HG03135 (cell line): ENCODE measurements around the gene RNF224.

Experiments used
- ATAC-seq: cut with Tn5 transposase; IDR thresholded peaks from one replicate; pipeline ENCODE4 v1.9.1; 2021; ENCODE audit warnings: mild to moderate bottlenecking, moderate library complexity; ENCODE audit not compliant: unreplicated experiment

RNF224 gene

GRCh38 chr9:137213160-137214060, 13.9 kb upstream of the RNF224 start:
- ATAC-seq, result no peak

DNA sequence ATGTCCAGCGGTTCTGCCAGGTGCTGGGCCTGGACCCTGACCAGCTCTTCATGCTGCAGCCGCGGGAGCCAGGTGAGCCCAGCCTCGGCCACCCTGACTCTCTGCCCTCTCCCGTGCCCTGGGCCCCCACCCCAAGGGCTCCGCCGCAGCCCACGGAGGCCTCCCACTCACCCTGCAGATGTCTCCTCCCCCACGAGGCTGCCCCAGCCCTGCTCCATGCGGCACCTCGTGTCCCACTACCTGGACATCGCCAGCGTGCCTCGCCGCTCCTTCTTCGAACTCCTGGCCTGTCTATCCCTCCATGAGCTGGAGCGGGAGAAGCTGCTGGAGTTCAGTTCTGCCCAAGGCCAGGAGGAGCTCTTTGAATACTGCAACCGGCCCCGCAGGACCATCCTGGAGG, 12.7 kb upstream of the RNF224 start:
- no peak for ATAC-seq

DNA sequence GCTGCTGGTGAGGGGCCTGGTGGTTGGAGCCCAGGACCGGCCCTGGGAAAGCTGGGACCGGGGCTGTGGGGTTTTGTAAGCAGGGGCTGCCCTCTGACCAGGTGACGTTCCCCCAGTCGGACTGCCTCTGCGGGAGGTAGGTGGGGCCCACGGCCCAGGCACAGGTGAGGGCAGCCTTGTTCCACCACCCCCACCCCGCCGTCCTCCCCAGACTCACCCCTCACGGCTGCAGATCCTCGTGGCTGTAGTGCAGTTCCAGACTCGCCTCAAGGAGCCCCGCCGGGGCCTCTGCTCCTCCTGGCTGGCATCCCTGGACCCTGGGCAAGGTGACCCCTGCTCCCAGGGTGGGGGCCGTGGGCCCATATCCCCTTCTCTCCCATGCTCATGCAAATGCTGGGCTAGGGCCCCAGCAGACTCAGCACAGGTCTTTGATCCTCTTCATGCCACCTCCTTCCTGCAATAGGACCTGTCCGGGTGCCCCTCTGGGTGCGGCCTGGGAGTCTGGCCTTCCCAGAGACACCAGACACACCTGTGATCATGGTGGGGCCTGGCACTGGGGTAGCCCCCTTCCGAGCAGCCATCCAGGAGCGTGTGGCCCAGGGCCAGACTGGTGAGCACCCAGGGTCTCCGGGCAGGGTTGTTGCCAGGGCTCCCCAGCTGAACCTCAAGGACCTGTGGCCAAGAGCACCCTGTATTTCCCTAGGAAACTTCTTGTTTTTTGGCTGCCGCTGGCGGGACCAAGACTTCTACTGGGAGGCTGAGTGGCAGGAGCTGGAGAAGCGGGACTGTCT, 11.9 kb upstream of the RNF224 start:
- ATAC-seq, result no peak

GRCh38 chr9:137216188-137216965, 10.9 kb upstream of the RNF224 start:
- ATAC-seq, result no peak

DNA sequence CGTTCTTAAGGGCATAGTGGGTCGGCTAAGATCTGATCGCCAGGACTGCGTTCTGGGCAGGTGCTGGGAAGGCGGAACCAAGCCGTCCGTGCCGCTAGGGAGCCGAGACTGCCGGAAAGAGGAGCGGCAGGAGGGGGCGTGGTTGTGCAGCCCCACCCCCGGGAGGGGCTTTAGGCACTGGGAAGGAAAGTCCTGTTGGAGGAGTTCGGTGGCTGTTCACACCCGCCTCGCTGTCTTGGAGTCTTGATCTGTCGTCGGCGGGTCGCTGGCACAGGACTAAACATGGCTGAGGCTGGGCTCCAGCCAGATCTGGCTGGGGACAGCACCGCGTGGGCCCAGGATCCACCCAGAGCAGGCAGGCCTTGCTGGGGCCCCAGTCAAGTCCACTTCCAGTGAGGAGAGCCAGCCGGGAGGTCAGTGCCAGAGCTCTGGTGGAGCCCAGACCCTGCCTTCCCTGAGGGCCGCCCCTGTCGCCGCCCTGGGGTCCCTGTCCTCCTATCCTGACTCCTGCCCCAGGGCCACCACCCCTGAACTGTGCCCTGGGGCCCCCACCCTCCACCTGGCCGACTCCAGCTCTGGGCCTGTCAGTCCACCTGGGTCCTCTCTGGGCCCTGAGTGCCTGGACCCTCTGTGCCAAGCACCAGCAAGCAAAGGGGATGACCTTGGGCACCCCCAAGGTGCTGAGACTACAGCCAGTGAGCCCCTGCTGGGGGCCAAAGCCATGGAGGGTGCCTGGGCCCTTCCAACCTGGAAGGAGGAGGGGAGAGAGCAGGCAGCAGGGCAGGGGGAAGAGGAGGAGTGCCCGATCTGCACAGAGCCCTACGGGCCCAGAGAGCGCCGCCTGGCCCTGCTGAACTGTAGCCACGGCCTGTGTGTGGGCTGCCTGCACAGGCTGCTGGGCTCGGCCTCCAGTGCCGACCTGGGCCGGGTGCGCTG, 9.8 kb upstream of the RNF224 start:
- no peak for ATAC-seq

DNA sequence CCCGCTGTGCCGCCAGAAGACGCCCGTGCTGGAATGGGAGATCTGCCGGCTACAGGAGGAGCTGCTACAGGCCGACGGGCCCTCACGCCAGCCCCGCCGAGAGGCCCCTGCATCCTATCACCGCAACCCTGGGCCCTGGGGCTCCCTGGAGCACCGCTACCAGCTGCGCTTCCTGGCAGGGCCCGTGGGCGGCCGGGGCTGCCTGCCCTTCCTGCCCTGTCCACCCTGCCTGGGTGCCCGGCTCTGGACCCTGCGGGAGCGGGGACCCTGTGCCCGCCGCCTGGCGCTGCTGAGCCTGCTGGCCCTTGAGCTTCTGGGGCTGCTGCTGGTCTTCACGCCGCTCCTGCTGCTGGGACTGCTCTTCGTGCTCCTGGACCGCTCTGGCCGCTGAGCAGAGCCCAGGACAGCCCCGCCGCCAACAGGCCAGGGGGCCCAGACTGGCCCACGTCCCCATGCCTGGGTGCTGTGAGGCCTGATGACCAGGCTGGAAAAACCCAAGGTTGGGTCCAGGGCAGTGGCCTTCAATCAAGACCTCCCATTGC, 9.0 kb upstream of the RNF224 start:
- ATAC-seq, result no peak

- ATAC-seq, result no peak
These were observed 8.5 kb upstream of the RNF224 start for GRCh38 chr9:137218754-137219271.

DNA sequence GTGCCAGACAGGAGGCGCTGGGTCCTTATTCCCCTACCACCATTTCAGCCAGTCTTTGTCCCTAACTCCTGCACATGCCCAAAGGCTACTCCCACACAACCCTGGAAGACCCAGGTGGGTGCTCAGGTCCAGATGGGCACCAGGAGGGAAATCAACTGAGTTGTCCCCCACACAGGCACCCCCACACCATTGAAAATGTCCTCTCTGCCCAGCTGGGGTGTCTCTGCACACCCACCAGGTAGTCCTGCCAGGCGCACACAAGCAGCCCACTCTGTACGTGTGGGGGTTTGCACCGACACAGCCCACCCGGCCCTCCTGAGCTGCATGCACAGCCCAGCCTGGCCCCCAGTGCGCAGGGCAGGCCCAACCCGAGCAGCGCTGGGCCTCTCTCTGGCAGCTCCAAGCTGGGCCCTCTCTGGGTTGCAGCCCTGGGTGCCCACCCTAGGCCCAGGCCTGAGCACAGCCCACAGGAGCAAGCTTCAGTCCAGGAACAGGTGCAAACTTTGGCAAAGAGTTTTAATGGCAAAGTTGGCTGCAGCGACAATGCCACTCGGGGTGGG, 7.5 kb upstream of the RNF224 start:
- no peak for ATAC-seq

DNA sequence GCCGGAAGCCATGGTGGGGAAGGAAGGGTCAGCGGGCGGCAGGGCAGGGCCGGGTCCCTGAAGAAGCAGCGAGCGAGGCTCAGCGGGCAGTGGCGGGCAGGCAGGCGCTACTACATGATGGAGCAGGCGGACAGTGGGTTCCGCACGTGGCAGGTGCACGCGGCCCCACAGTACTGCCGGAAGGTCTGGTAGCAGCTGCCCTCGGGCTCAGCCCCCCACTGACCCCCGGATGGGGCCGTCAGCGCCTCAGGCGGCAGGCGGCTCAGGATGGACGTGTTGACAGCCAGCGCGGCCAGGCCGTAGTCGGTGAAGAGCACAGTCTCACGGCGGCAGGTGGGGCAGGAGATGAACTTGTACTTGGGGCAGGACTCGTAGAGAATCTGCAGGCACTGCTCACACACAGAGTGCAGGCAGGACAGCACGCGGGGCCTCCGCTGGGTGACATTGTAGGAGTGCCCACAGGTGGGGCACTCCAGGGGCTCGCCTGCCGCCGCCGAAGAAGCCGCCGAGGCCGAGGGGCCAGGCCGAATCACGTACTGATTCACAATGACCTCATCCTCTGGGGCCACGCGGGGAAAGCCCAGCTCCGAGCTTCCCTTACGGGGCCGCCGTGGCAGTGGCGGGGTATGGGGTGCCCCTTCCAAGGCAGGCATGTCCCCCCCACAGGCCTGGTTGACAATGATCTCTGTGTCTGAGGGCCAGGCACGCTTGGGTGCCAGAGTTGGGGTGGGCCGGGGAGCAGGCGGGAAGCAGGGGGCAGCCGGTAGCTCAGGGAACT, 6.8 kb upstream of the RNF224 start:
- no peak for ATAC-seq

DNA sequence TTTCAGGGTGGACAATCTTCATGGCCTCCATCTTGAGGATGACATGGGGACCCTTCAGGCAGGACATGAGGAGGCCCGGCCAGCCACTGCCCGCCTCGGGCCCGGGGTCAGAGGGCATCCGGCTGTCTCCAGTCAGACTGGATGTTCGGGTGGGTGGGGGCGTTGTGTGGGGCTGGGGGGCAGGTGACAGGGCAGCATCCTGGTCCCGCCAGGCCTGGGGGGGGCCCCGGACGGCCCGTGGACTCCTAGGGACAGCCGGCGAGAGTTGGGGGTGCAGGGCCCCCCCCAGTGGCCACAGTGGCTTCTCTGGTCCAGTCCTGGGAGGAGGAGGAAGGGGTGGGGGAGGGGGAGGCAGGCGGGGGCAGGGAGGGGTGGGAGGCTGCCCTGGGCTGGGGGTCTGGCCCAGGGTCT, 6.2 kb upstream of the RNF224 start:
- no peak for ATAC-seq

GRCh38 chr9:137221506-137222111, 5.7 kb upstream of the RNF224 start:
- no peak for ATAC-seq

GRCh38 chr9:137222190-137223077, 4.9 kb upstream of the RNF224 start, which contains the start of gene RNF208:
Gene RNF208, minus strand, starts transcription at chr9:137222240. Its CDS starts 1,028 bp downstream, at chr9:137221212.
- peak; percentile 5 for ATAC-seq

DNA sequence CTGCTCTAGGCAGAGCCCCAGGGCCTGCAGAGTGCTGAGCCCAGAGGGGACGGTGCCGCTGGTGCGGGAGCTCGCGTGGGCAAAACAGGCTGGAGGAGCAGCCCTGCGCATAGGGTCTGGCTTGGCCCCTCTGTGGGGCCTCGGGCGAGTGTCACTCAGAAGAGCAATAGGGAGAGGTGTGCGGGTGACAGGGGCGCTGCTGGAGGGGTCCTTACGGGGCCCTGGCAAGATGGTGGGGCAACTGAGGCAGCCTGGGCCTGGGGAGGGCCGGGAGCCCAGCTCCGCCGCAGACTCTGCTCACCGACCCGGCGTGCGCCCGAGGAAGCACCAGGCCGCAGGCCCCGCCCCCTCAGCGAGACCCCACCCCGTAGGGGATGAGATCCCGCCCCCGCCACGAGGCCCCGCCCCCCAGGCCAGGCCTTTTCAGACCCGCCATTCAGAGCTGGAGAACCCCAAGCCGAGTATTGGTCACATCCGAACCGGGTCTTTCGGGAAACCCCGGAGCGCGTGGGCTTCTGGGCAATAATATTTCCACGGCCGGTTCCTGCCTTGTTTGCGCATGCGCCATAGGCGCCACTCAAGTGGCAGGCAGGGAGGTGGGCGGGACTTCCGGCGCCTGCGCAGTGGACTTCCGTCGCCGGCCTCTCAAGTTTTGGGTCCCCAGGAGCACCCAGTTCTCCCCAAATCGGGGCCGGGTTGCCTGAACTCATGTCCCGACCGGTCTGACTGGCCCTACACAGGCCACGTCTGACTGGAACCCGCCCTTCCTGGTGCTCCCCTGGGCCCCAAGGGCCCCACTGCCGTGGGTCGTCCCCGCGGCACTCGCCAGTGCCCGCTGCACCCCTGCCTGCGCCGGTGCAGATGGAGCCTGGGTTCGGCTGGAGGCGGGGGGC, 4.0 kb upstream of the RNF224 start:
- ATAC-seq, result peak; percentile 68

- ATAC-seq, result no peak
These were observed 2.2 kb upstream of the RNF224 start, which contains the start of gene CYSRT1 for GRCh38 chr9:137224830-137225694. Gene CYSRT1, plus strand, starts transcription at chr9:137225174. Its CDS starts 448 bp downstream, at chr9:137225622.
